Natural killer cell (primary cell): ENCODE data around the gene ZNF256. TPM values are rescaled to one million over a fixed set of nuclear protein-coding genes. Genes with fewer than 3 reads are reported as not detected.

Experiments used
- ATAC-seq, 3 donors: fragments of 150-1000 bp in 2 of 3; fragments of 200-7000 bp in 1 of 3; cut with Tn5 transposase; 1 replicate in 1 of 3; 2 replicates in 2 of 3; pipeline ENCODE4 v1.10.0; 2021; ENCODE audit warnings: mild to moderate bottlenecking in 2 of 3, moderate library complexity in 2 of 3
- DNase-seq, 2 donors: peaks; one replicate each; pipeline versions ENCODE4 v3.0.0 to v3.0.0-alpha.2; 2013 to 2021; ENCODE audit warnings: mixed read lengths in 1 of 2
- H3K27ac ChIP-seq: one replicate; pipeline ENCODE4 v1.5.1; 2013; ENCODE audit warnings: mild to moderate bottlenecking, low read length
- H3K27me3 ChIP-seq: one replicate; pipeline ENCODE4 v1.6.1; 2013; ENCODE audit warnings: low read length; ENCODE audit not compliant: control insufficient read depth, insufficient read depth
- H3K36me3 ChIP-seq: one replicate; pipeline ENCODE4 v1.6.1; 2013; ENCODE audit warnings: low read length; ENCODE audit not compliant: control insufficient read depth, insufficient read depth
- H3K4me1 ChIP-seq: one replicate; pipeline ENCODE4 v1.6.1; 2013; ENCODE audit warnings: low read length; ENCODE audit not compliant: control insufficient read depth, insufficient read depth
- H3K4me3 ChIP-seq: one replicate; pipeline ENCODE4 v1.5.1; 2013; ENCODE audit warnings: low read length
- H3K9me3 ChIP-seq: one replicate; pipeline ENCODE4 v1.6.1; 2013; ENCODE audit warnings: low read length; ENCODE audit not compliant: control insufficient read depth, insufficient read depth
- H3K27ac Mint-ChIP-seq, 2 donors: one replicate each; pipeline ENCODE4 v1.8.0; 2022; ENCODE audit warnings: mild to moderate bottlenecking in 2 of 2, mixed read lengths in 2 of 2, moderate library complexity in 1 of 2
- H3K27me3 Mint-ChIP-seq, 2 donors: one replicate each; pipeline ENCODE4 v1.8.0; 2022; ENCODE audit warnings: low read depth in 2 of 2, mixed read lengths in 2 of 2
- H3K36me3 Mint-ChIP-seq: one replicate; pipeline ENCODE4 v1.8.0; 2022; ENCODE audit warnings: mixed read lengths
- H3K4me1 Mint-ChIP-seq, 2 donors: one replicate each; pipeline ENCODE4 v1.8.0; 2022; ENCODE audit warnings: mixed read lengths in 2 of 2
- H3K4me3 Mint-ChIP-seq: one replicate; pipeline ENCODE4 v1.8.0; 2022; ENCODE audit warnings: mild to moderate bottlenecking, moderate library complexity, mixed read lengths
- H3K9me3 Mint-ChIP-seq, 2 donors: one replicate each; pipeline ENCODE4 v1.8.0; 2022; ENCODE audit warnings: mixed read lengths in 2 of 2
- CTCF ChIP-seq: fragments of 200-600 bp; IDR thresholded peaks from one replicate; pipeline ENCODE4 v1.8.0; 2022; ENCODE audit warnings: antibody characterized with exemption
- WGBS: methylation state at CpG from one replicate; pipeline ENCODE4 v1.1.7; 2013; ENCODE audit warnings: missing lambda C conversion rate; ENCODE audit not compliant: insufficient coverage; 5-methylcytosine and 5-hydroxymethylcytosine counted together
- intact Hi-C: fragments of 100-400 bp; cut with micrococcal nuclease; formaldehyde crosslinking; loops from one replicate; pipeline ENCODE4 v1.14.2; 2022
- total RNA-seq, 4 donors: library from RNA; stranded (reverse); fragments of 120-200 nt in 1 of 4; gene quantifications; one replicate each; pipeline versions ENCODE4 v1.2.3 to v1.2.4, GENCODE V29; 2013 to 2022

ZNF256 gene
- total RNA-seq, 3 donors from 2014 or later (not counting 1 experiment from before 2014, with no cell fraction given) = 17.7 to 31.2 (median 27.2) TPM

DNA sequence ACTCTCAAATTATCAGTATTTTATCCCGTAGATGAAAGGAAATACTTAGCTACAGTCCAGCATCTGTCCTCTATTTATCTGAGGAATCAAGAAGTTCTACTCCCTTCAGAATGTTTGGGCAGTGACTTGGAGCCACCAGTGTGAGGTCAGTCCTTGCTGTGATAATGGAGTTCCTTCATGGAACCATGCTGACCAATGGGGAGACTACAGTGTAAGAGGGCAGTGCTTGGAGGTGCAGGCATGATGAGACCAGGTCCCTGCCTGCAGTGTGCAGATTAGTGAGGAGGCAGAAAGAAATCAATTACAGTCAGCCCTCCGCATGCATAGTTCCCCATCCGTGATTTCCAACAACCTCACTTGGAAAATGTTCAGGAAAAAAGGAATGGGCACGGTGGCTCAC, 26.9 kb upstream of the ZNF256 start, which contains the start of gene C19orf18:
Gene C19orf18, minus strand, starts transcription at position 101 of the 400 bp plus-strand sequence. CDS start 102 bp downstream, outside the sequence.
- Mint-ChIP-seq H3K9me3 (peaks cover 12 to 28% of the 10 kb centered on the region in 2 donors), H3K36me3 (peaks cover 60% of the 10 kb centered on the region)

GRCh38 chr19:57964761-57965160, 17.3 kb upstream of the ZNF256 start:
- Histone ChIP-seq H3K27ac (no peak overlapping the region), H3K27me3 (no peaks in the 10 kb centered on the region), H3K4me3 (no peak overlapping the region), H3K36me3 (no peaks in the 10 kb centered on the region), H3K9me3 (peaks cover 61% of the 10 kb centered on the region), H3K4me1 (no peaks in the 10 kb centered on the region)
- Mint-ChIP-seq H3K27ac (no peak overlapping the region), H3K27me3 (no peaks in the 10 kb centered on the region), H3K4me1 (no peaks in the 10 kb centered on the region), H3K9me3 (peaks cover 14 to 17% of the 10 kb centered on the region in 2 donors), H3K36me3 (peaks cover 15% of the 10 kb centered on the region), H3K4me3 (no peak overlapping the region)
- no peak for DNase-seq
- no peak for ATAC-seq
- 87% methylated on average over 7 of the region's 8 CpGs for WGBS
- intact Hi-C loops = no loop called here
- no peak for TF ChIP-seq CTCF

More for the DNA sequence above, 26.9 kb upstream of the ZNF256 start, which contains the start of gene C19orf18:
- Histone ChIP-seq H3K27ac (no peak within 1 kb of the TSS), H3K27me3 (no peaks in the 10 kb centered on the region), H3K36me3 (peaks cover 3% of the 10 kb centered on the region), H3K9me3 (peaks cover 83% of the 10 kb centered on the region), H3K4me1 (no peaks in the 10 kb centered on the region), H3K4me3 (no peak within 1 kb of the TSS)
- no peak within 1 kb of the TSS for H3K4me3 Mint-ChIP-seq
- ATAC-seq = no peak
- no peaks in the 10 kb centered on the region for H3K4me1 Mint-ChIP-seq
- H3K27me3 Mint-ChIP-seq = no peaks in the 10 kb centered on the region
- intact Hi-C loops = no loop called here
- DNase-seq = no peak
- WGBS = 93% methylated on average over 4 of the region's 4 CpGs
- H3K27ac Mint-ChIP-seq = no peak within 1 kb of the TSS
- TF ChIP-seq CTCF = no peak

DNA sequence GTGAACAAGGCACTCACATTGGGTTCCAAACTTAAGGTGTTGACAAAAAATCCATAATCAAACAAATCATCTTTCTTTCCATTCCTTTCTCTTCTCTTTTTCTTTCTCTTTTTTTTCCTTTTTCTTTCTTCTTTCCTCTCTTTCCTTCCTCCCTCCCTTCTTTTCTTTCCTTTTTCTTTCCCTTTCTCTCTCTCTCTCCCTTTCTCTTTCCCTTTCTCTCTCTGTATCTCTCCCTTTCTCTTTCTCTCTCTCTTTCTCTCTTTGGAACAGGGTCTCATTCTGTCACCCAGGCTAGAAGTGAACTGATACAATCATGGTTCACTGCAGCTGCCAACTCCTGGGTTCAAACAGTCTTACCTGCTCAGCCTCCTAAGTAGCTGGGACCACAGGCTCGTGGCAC, 14.3 kb upstream of the ZNF256 start:
- DNase-seq (no peak), ATAC-seq (no peak)
- Mint-ChIP-seq H3K27ac (no peak overlapping the region), H3K9me3 (peaks cover 10 to 15% of the 10 kb centered on the region in 2 donors), H3K4me3 (no peak overlapping the region), H3K4me1 (no peaks in the 10 kb centered on the region), H3K36me3 (peaks cover 12% of the 10 kb centered on the region), H3K27me3 (peaks cover 1 to 5% of the 10 kb centered on the region in 2 donors)
- Histone ChIP-seq H3K27ac (no peak overlapping the region), H3K27me3 (no peaks in the 10 kb centered on the region), H3K4me1 (no peaks in the 10 kb centered on the region), H3K36me3 (no peaks in the 10 kb centered on the region), H3K4me3 (no peak overlapping the region), H3K9me3 (peaks cover 48% of the 10 kb centered on the region)
- no peak for TF ChIP-seq CTCF
- WGBS = 86% methylated on average over 1 of the region's 1 CpG
- intact Hi-C loops = no loop called here

- H3K9me3 Mint-ChIP-seq = peaks cover 2 to 6% of the 10 kb centered on the region in 2 donors
- peaks cover 5 to 9% of the 10 kb centered on the region in 2 donors for H3K27me3 Mint-ChIP-seq
- peaks cover 7% of the 10 kb centered on the region for H3K36me3 Mint-ChIP-seq
Measured at GRCh38 chr19:57954996-57955395, 7.5 kb upstream of the ZNF256 start.

More at GRCh38 chr19:57954996-57955395, 7.5 kb upstream of the ZNF256 start:
- Mint-ChIP-seq H3K4me3 (no peak overlapping the region), H3K27ac (no peak overlapping the region), H3K4me1 (no peaks in the 10 kb centered on the region)
- DNase-seq (no peak), ATAC-seq (no peak)
- H3K9me3 ChIP-seq = peaks cover 26% of the 10 kb centered on the region
- 95% methylated on average over 4 of the region's 4 CpGs for WGBS
- no peaks in the 10 kb centered on the region for H3K36me3 ChIP-seq
- H3K4me1 ChIP-seq = no peaks in the 10 kb centered on the region
- intact Hi-C loops = no loop called here
- no peak for TF ChIP-seq CTCF
- H3K4me3 ChIP-seq = no peak overlapping the region
- no peak overlapping the region for H3K27ac ChIP-seq
- no peaks in the 10 kb centered on the region for H3K27me3 ChIP-seq
